ENCODE data around the gene MED15. TPM values are rescaled to one million over a fixed set of nuclear protein-coding genes. Genes with fewer than 3 reads are reported as not detected.

Gene MED15
- total RNA-seq = 24.9 and 34.9 TPM in 2 replicates

GRCh38 chr22:20507253-20508066 is at the start of gene MED15:
MED15 (plus strand) TSS chr22:20507610; CDS start chr22:20507679, 69 bp downstream.

GRCh38 chr22:20494978-20495860 is 12.2 kb upstream of the MED15 start, which contains the start of gene KLHL22:
KLHL22 (minus strand) TSS chr22:20495795; CDS start chr22:20489211, 6,584 bp downstream.

Other genes starting within 250 kb of the MED15 start
- 0.05 TPM in 1 of 2 replicates, not detected in the other for gene RTN4R, start 239.3 kb upstream of the MED15 start, total RNA-seq
- 67.4 and 73.9 TPM in 2 replicates for gene DGCR6L, start 187.6 kb upstream of the MED15 start, total RNA-seq
- gene ZNF74, start 113.5 kb upstream of the MED15 start, total RNA-seq = 7.2 and 9.2 TPM in 2 replicates
- gene SCARF2, start 69.8 kb upstream of the MED15 start, total RNA-seq = 62.6 and 66.8 TPM in 2 replicates
- gene KLHL22, start 11.8 kb upstream of the MED15 start, total RNA-seq = 22.2 and 26.8 TPM in 2 replicates